Transverse colon (tissue), 4 donors: ENCODE measurements around the gene WASL. TPM values are rescaled to one million over a fixed set of nuclear protein-coding genes. Genes with fewer than 3 reads are reported as not detected.

Experiments
- DNase-seq: peaks from one replicate; pipeline ENCODE4 v3.0.0-alpha.2; 2019
- H3K27ac ChIP-seq, 4 donors: fragments of 200-600 bp; sonication (generic); 2 replicates each; pipeline ENCODE4 v1.5.1; 2016 to 2018; ENCODE audit warnings: inconsistent platforms in 4 of 4
- H3K27me3 ChIP-seq: fragments of 200-600 bp; sonication (generic); 2 replicates; pipeline ENCODE4 v1.5.1; 2017; ENCODE audit warnings: inconsistent platforms
- H3K36me3 ChIP-seq, 4 donors: fragments of 200-600 bp; sonication (generic); 2 replicates each; pipeline ENCODE4 v1.5.1; 2017 to 2019; ENCODE audit warnings: inconsistent platforms in 4 of 4
- H3K4me1 ChIP-seq, 4 donors: fragments of 200-600 bp; sonication (generic); 2 replicates each; pipeline ENCODE4 v1.5.1; 2017 to 2020; ENCODE audit warnings: inconsistent platforms in 4 of 4
- H3K4me3 ChIP-seq, 4 donors: fragments of 200-600 bp; sonication (generic); 1 replicate in 1 of 4; 2 replicates in 3 of 4; pipeline versions ENCODE4 v1.5.1 to v1.6.1; 2017 to 2019; ENCODE audit warnings: inconsistent platforms in 4 of 4
- H3K9me3 ChIP-seq, 2 donors: fragments of 200-600 bp; sonication (generic); 2 replicates each; pipeline ENCODE4 v1.5.1; 2017 to 2019; ENCODE audit warnings: inconsistent platforms in 2 of 2
- EP300 ChIP-seq: sonication (generic); formaldehyde crosslinking; IDR thresholded peaks from one replicate; pipeline ENCODE4 v1.6.1; 2017; ENCODE audit warnings: antibody characterized with exemption, low read depth
- POLR2A ChIP-seq: fragments of 450-650 bp; IDR thresholded peaks from one replicate; pipeline ENCODE4 v1.6.1; 2016; ENCODE audit warnings: antibody characterized with exemption, mild to moderate bottlenecking, moderate library complexity
- POLR2AphosphoS5 ChIP-seq, 3 donors: sonication (generic); formaldehyde crosslinking; IDR thresholded peaks; one replicate each; pipeline ENCODE4 v1.6.1; 2016; ENCODE audit warnings: antibody characterized with exemption in 3 of 3
- WGBS, 2 donors: methylation state at CpG; one replicate each; pipeline ENCODE4 v1.1.5; 2018; ENCODE audit warnings: low coverage in 1 of 2; 5-methylcytosine and 5-hydroxymethylcytosine counted together
- in situ Hi-C, 4 donors: fragments of 200-750 bp; cut with MboI; loops; one replicate each; pipeline versions ENCODE4 v1.15.0 to v1.15.1; 2017; ENCODE audit warnings: low sequenced_read_pairs in 3 of 4, low pct_ligation_motif_present in 1 of 4, low pct_unique_long_range_greater_than_20kb in 1 of 4
- intact Hi-C: fragments of 100-400 bp; cut with DNase I; formaldehyde crosslinking; loops from one replicate; pipeline ENCODE4 v1.15.1; 2023; ENCODE audit warnings: low total_unique reads
- total RNA-seq, 4 donors: library from RNA; depleted of rRNA; stranded (reverse); fragments of >200 nt; gene quantifications; one replicate each; pipeline ENCODE4 v1.1.0, GENCODE V29; 2016
- TF ChIP-seq, protein P1 (sequence below), 5 experiments: fragments of 200-600 bp in 3 of 5; fragments of 450-650 bp in 2 of 5; sonication (generic) in 3 of 5; IDR thresholded peaks; 1 replicate in 2 of 5; 2 replicates in 3 of 5; pipeline ENCODE4 v1.5.1; 2016 to 2017; ENCODE audit warnings: antibody characterized with exemption in 5 of 5, inconsistent platforms in 3 of 5, mild to moderate bottlenecking in 2 of 5, moderate library complexity in 1 of 5

Gene WASL
- total RNA-seq, 4 donors from 2014 or later: 30.1 to 97.8 (median 65.7) TPM

- no peak overlapping the region for H3K4me3 ChIP-seq
- in situ Hi-C loops: no loop called here
- TF ChIP-seq, protein P1, sequence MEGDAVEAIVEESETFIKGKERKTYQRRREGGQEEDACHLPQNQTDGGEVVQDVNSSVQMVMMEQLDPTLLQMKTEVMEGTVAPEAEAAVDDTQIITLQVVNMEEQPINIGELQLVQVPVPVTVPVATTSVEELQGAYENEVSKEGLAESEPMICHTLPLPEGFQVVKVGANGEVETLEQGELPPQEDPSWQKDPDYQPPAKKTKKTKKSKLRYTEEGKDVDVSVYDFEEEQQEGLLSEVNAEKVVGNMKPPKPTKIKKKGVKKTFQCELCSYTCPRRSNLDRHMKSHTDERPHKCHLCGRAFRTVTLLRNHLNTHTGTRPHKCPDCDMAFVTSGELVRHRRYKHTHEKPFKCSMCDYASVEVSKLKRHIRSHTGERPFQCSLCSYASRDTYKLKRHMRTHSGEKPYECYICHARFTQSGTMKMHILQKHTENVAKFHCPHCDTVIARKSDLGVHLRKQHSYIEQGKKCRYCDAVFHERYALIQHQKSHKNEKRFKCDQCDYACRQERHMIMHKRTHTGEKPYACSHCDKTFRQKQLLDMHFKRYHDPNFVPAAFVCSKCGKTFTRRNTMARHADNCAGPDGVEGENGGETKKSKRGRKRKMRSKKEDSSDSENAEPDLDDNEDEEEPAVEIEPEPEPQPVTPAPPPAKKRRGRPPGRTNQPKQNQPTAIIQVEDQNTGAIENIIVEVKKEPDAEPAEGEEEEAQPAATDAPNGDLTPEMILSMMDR (IDR thresholded peaks at IDR 0.05): no peak
- no peak for TF ChIP-seq POLR2AphosphoS5 (IDR thresholded peaks at IDR 0.05)
- TF ChIP-seq POLR2A: no peak
- TF ChIP-seq EP300: no peak
- peak overlapping the region; percentile 62 to 72 (median 68) for H3K27ac ChIP-seq
- H3K27me3 ChIP-seq: no peaks in the 10 kb centered on the region
- no peaks in the 10 kb centered on the region for H3K9me3 ChIP-seq
- intact Hi-C loops: no loop called here
- H3K4me1 ChIP-seq: peaks cover 7 to 82% (median 21%) of the 10 kb centered on the region in 4 donors
- no peak for DNase-seq
- H3K36me3 ChIP-seq: no peaks in the 10 kb centered on the region
- WGBS, 2 donors: 78 to 88% methylated on average over 3 of the region's 3 CpGs
Measured at GRCh38 chr7:123714296-123715080, 34.3 kb downstream of the WASL start.

GRCh38 chr7:123712619-123713018 is 36.2 kb downstream of the WASL start:
- Histone ChIP-seq H3K4me1 (peaks cover 3 to 72% (median 21%) of the 10 kb centered on the region in 4 donors), H3K27ac (no peak overlapping the region), H3K36me3 (peaks cover 0 to 12% (median 6%) of the 10 kb centered on the region in 4 donors), H3K4me3 (no peak overlapping the region), H3K9me3 (no peaks in the 10 kb centered on the region), H3K27me3 (no peaks in the 10 kb centered on the region)
- no peak for TF ChIP-seq POLR2A
- TF ChIP-seq POLR2AphosphoS5 (IDR thresholded peaks at IDR 0.05): no peak
- TF ChIP-seq, protein P1 (IDR thresholded peaks at IDR 0.05): no peak
- TF ChIP-seq EP300: no peak
- WGBS, 2 donors: 35 to 50% methylated on average over 1 of the region's 1 CpG
- DNase-seq: no peak
- intact Hi-C loops: no loop called here
- in situ Hi-C loops: no loop called here

DNA sequence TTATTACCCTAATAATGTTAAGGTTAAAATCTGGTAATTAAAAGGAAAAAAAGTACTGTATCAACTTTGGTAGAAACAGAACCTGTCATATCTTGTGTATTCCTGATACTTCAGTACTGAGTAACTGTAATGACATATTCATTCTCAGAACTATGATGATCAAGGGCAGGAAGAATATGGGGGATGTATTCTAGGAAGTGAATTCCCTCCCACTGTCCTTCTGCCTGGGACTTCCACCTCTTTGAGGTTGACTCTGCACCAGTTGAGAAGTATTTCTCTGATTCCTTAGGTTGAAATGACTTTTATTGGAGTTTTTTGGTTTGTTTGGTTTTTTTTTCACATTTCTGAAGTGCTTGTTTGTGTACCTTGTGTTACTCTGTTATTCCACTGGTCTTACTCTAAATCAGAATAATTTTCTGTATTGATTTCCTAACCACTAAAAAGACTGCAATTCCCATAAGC is 36.9 kb downstream of the WASL start:
- Histone ChIP-seq H3K9me3 (no peaks in the 10 kb centered on the region), H3K4me1 (peaks cover 3 to 64% (median 21%) of the 10 kb centered on the region in 4 donors), H3K36me3 (peaks cover 0 to 13% (median 6%) of the 10 kb centered on the region in 4 donors), H3K27me3 (no peaks in the 10 kb centered on the region), H3K27ac (no peak overlapping the region), H3K4me3 (no peak overlapping the region)
- in situ Hi-C loops (no loop called here), intact Hi-C loops (no loop called here)
- TF ChIP-seq POLR2A (no peak), EP300 (no peak)
- DNase-seq: no peak

DNA sequence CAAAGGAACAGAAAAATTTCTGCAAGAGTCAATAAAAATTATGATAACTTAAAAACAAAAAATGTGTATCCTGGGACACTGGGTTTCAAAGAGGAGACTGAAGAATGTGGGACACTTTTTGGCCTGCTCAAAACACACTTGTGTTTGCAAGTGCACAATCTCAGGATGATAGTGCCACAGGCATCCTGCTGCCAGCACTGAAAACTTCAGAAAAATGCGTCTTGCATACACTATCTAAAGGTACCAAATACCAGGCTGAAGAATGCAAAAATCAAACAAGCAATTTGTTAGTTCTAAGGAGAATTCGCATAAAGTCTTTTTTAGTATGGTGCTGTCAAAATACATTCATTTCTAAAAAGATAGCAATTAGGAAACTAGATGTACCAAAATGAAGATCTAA is 38.1 kb downstream of the WASL start:
- Histone ChIP-seq H3K9me3 (no peaks in the 10 kb centered on the region), H3K27me3 (no peaks in the 10 kb centered on the region), H3K36me3 (peaks cover 0 to 16% (median 6%) of the 10 kb centered on the region in 4 donors), H3K4me1 (peaks cover 3 to 64% (median 21%) of the 10 kb centered on the region in 4 donors), H3K27ac (no peak overlapping the region), H3K4me3 (no peak overlapping the region)
- in situ Hi-C loops: no loop called here
- intact Hi-C loops: no loop called here
- 68 to 78% methylated on average over 2 of the region's 2 CpGs for WGBS, 2 donors
- TF ChIP-seq POLR2AphosphoS5 (IDR thresholded peaks at IDR 0.05) (no peak), EP300 (no peak), POLR2A (no peak)
- TF ChIP-seq, protein P1 (IDR thresholded peaks at IDR 0.05): no peak
- no peak for DNase-seq
